Kidney epithelial cell (primary cell): Measurements from ENCODE around the gene SMPD4. TPM values are rescaled to one million over a fixed set of nuclear protein-coding genes. Genes with fewer than 3 reads are reported as not detected.
A peak's percentile ranks its signal among the peaks of the same experiment; 100 is the strongest.
"Not testable (repeated sequence)": the region's sequence is repeated elsewhere in the genome, so short reads cannot be mapped to it uniquely, and the experiment has no call there.

Experiments
- DNase-seq: peaks from one replicate; pipeline ENCODE4 v3.0.0-alpha.2; 2010; ENCODE audit warnings: low read depth
- H3K27me3 ChIP-seq: 2 replicates; pipeline ENCODE4 v1.6.0; 2011; ENCODE audit warnings: low read length; ENCODE audit not compliant: control insufficient read depth, insufficient read depth
- H3K36me3 ChIP-seq: 2 replicates; pipeline ENCODE4 v1.5.1; 2011; ENCODE audit warnings: low read length; ENCODE audit not compliant: control insufficient read depth, insufficient read depth
- H3K4me3 ChIP-seq: 2 replicates; pipeline ENCODE4 v1.5.1; 2011; ENCODE audit warnings: low read depth, mild to moderate bottlenecking, control low read depth, low read length
- total RNA-seq: library from RNA; depleted of rRNA; stranded (reverse); fragments of >200 nt; gene quantifications from 2 replicates; pipeline ENCODE4 v1.2.3, GENCODE V29; 2015
- TF ChIP-seq, protein P1 (sequence below): IDR thresholded peaks from 2 replicates; pipeline ENCODE4 v1.5.1; 2011; ENCODE audit warnings: mild to moderate bottlenecking, moderate library complexity, low read length, control low read depth, inconsistent platforms; ENCODE audit not compliant: insufficient read depth, poor library complexity, severe bottlenecking

SMPD4 gene, protein sequence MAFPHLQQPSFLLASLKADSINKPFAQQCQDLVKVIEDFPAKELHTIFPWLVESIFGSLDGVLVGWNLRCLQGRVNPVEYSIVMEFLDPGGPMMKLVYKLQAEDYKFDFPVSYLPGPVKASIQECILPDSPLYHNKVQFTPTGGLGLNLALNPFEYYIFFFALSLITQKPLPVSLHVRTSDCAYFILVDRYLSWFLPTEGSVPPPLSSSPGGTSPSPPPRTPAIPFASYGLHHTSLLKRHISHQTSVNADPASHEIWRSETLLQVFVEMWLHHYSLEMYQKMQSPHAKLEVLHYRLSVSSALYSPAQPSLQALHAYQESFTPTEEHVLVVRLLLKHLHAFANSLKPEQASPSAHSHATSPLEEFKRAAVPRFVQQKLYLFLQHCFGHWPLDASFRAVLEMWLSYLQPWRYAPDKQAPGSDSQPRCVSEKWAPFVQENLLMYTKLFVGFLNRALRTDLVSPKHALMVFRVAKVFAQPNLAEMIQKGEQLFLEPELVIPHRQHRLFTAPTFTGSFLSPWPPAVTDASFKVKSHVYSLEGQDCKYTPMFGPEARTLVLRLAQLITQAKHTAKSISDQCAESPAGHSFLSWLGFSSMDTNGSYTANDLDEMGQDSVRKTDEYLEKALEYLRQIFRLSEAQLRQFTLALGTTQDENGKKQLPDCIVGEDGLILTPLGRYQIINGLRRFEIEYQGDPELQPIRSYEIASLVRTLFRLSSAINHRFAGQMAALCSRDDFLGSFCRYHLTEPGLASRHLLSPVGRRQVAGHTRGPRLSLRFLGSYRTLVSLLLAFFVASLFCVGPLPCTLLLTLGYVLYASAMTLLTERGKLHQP
- total RNA-seq: 52.8 and 64.8 TPM in 2 replicates

DNA sequence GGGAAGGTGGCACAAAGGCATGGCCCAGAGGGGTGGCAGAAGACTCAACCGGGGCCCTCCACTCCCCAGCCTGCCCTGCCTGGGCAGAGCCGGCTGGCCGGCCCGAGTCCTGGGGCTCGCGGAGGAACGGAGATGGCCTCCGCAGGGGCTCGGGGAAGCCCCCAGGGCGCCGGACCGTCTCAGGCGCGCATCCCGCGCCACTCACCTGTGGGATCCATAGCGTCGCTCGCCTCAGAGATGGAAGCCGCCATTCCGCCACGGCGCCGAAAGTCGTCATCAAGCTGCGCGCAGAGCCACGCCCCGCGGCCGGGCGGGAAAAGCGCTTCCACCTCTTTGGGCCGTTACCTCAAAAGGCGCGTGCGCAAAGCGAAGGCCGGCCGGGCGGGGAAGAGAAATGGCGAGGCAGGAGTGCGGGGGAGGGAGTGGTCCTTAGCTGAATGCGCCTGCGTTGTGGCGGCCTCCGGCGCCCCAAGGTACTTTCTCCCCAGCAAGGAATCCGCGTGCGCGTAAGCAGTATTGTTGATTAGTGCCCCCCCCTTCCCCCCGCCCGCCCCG lies at the start of gene SMPD4:
SMPD4 (minus strand) TSS at position 278 of the 555 bp plus-strand sequence. CDS start 5,010 bp downstream, outside the sequence.
- no peaks in the 10 kb centered on the region for H3K27me3 ChIP-seq
- DNase-seq: peak; percentile 72
- TF ChIP-seq, protein P1, sequence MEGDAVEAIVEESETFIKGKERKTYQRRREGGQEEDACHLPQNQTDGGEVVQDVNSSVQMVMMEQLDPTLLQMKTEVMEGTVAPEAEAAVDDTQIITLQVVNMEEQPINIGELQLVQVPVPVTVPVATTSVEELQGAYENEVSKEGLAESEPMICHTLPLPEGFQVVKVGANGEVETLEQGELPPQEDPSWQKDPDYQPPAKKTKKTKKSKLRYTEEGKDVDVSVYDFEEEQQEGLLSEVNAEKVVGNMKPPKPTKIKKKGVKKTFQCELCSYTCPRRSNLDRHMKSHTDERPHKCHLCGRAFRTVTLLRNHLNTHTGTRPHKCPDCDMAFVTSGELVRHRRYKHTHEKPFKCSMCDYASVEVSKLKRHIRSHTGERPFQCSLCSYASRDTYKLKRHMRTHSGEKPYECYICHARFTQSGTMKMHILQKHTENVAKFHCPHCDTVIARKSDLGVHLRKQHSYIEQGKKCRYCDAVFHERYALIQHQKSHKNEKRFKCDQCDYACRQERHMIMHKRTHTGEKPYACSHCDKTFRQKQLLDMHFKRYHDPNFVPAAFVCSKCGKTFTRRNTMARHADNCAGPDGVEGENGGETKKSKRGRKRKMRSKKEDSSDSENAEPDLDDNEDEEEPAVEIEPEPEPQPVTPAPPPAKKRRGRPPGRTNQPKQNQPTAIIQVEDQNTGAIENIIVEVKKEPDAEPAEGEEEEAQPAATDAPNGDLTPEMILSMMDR: no peak
- H3K4me3 ChIP-seq: peak within 1 kb of the TSS; percentile 79
- H3K36me3 ChIP-seq: peaks cover 1% of the 10 kb centered on the region

DNA sequence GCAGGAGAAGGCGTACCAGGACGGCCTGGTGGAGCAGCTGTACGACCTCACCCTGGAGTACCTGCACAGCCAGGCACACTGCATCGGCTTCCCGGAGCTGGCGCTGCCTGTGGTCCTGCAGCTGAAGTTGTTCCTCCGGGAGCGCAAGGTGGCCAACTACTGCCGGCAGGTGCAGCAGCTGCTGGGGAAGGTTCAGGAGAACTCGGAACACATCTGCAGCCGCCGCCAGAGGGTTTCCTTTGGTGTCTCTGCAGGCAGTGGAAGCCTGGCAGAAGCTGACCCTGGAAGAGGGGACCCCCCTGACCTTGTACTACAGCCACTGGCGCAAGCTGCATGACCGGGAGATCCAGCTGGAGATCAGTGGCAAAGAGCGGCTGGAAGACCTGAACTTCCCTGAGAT lies 49.5 kb upstream of the SMPD4 start:
- DNase-seq, H3K4me3 ChIP-seq, H3K36me3 ChIP-seq, H3K27me3 ChIP-seq: not testable (repeated sequence)

DNA sequence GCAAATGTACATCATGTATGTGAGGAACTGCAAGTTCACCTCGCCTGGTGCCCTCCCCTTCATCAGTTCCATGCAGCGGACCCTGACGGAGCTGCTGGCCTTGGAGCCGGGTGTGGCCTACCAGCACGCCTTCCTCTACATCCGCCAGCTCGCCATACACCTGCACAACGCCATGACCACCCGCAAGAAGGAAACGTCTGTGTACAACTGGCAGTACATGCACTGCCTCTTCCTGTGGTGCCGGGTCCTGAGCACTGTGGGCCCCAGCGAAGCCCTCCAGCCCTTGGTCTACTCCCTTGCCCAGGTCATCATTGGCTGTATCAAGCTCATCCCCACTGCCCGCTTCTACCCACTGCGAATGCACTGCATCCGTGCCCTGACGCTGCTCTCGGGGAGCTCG lies 49.0 kb upstream of the SMPD4 start:
- H3K27me3 ChIP-seq, H3K36me3 ChIP-seq, H3K4me3 ChIP-seq, DNase-seq: not testable (repeated sequence)

DNA sequence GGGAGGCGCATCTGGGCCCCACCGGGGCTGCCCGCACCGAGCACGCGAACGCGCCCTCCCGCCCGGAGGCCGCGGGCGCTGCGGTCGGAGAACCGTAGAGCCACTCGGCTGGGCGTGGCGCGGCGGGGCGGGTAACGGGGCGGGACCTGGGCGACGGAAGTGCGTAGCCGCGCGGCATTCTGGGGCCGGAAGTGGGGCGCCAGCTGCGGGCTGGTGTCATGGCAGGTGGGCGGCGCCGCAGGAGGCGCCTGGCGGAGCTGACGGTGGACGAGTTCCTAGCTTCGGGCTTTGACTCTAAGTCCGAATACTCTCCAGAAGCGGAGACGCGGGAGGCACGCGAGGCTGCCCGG lies 47.7 kb upstream of the SMPD4 start:
- not testable (repeated sequence) for H3K27me3 ChIP-seq, DNase-seq, H3K36me3 ChIP-seq
- H3K4me3 ChIP-seq: peak overlapping the region; percentile 25

DNA sequence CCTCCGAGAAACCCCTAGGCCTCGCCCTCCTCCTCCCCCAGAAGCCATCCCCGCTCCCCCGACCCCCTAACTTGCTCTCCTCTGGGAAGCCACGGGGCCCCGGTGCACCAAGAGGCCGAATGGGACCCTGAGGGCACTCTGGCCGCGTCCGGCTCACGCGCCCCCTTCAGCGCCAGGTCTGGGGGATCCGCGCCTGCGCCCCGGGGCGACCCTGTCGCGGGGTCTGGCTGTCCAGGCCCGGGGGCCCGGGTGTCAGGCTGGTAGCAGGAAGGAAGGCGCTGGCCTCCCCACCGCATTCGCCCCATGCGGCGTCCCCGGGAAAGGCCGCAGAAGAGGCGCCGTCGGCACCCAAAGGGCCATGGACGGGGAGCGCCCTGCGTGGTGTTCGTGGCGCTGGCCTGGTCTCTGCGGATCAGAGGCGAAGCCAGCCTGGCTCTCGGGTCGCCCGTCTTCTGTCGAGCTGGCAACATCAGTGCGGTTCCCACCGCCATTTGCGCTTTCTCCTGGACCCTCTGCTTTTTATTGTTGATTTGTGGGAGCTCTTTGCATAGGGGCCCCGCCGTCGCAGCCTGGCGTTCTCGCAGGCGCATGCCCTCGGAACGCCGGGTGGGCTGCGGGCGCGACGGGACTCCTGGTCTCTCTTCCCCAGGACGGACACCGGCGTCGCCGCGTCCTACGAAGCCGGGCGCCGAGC lies 47.2 kb upstream of the SMPD4 start:
- peak overlapping the region; percentile 4 for H3K4me3 ChIP-seq
- not testable (repeated sequence) for H3K27me3 ChIP-seq, H3K36me3 ChIP-seq, DNase-seq

DNA sequence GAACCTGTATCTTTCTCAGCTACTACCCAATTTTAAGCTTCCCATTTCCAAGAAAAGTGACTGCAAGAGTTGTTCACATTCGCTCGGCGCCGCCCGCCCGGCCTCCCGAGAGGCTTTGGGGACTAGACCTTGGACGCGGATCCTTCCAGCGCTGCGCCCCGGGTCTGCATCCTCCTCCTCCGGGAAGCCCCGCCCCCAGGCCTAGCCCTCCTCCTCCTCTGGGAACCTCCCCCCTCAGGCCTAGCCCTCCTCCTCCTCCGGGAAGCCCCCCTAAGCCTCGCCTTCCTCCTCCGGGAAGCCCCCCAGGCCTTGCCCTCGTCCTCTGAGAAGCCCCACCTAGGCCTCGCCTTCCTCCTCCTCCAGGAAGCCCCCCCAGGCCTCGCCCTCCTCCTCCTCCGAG lies 46.6 kb upstream of the SMPD4 start:
- not testable (repeated sequence) for H3K4me3 ChIP-seq, H3K27me3 ChIP-seq, H3K36me3 ChIP-seq, DNase-seq

DNA sequence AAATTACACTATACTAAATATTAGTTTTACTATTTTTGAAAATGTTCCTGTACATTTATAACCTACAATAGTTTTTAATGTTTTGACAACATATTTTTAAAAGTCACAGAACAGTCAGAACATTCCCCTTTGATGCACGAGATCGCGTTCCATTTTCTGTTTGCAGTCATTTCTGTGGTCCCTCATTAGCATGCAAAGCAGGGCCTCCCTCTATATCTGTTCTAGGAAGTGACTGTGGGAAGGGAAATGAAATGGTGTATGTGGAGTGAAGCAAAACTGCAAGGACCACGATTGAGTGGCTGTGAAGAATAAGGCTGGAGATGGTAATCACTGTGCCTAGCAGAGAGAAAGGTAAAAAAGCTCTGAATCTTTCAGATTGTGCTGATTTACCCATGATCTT lies 41.1 kb upstream of the SMPD4 start:
- H3K4me3 ChIP-seq, H3K27me3 ChIP-seq, H3K36me3 ChIP-seq, DNase-seq: not testable (repeated sequence)

DNA sequence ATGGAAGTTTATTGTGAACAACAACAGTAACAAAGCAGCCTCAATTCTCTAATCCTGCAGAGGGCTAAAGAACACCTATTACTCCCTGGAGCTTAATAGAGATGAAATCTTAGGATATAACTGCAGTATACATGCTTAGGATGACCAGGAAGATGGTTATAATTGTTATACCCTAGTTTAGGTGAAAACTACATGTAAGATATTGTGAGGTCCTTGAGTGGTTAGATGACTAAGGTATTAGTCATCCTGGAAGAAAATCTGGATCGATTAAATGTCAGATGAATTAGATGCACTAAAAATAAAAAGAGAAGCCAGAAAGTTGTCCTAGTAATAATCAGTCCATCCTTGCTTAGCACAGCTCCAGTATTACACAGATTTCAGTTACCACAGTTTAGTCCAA lies 39.1 kb upstream of the SMPD4 start:
- not testable (repeated sequence) for DNase-seq, H3K4me3 ChIP-seq, H3K27me3 ChIP-seq, H3K36me3 ChIP-seq

DNA sequence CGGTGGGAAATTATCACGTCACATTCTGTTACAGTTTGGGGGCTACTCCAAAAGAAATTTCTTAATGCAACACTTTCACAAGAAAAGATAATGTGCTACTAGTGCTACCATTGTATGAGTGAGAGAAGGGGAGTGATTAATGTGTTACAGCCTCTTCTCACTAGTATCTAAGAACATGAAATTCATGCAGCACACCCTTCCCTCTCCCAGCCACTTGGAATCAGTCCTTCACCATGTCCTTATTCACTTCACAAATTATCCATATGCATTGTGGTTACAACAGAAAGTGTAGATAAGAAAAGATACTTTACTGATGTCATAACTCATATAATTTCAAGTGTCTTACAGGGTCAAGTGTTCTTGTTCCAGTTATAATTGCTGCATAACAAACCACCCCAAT lies 37.7 kb upstream of the SMPD4 start:
- H3K4me3 ChIP-seq, H3K27me3 ChIP-seq, H3K36me3 ChIP-seq: not testable (repeated sequence)

DNA sequence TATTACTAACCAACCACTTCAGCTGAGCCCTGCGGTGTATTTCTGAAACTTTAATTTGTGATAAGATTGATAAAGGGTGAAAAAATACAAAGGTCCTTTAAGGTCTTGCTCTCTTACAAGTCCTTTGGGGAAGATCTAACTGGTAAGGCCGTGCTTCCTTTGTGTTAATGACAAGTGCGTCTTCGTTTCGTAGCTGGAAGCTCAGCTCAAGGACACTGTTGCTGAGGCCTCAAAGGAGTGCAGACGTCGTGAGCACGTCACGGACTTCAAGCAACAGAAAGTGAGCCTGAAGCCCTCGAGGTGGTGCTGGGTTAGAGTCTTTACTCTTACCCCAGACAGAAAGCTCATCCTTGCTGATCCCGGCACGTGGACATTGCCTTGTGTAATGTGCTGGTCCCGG lies 25.6 kb upstream of the SMPD4 start:
- DNase-seq, H3K4me3 ChIP-seq, H3K27me3 ChIP-seq, H3K36me3 ChIP-seq: not testable (repeated sequence)

More for the DNA sequence above, 37.7 kb upstream of the SMPD4 start:
- DNase-seq: not testable (repeated sequence)

DNA sequence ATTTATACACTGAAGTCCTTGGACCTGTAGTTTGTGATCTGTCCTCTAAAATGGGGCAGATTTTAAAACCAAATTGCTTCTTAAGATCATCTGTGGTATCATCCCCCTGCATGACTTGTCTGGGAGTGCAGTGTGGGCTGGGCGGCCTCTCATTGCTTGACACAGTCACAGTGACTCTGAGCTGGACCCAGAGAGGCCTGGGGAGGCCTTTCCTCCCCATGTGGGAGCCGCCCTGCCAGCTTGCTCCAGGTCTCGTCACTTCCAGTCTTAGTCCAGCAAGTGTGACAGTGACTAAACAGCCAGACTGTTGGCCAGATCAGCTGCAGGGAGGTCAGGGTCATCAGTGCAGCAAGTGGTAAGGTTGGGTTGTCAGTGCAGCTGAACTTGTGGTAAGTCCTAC lies 21.7 kb upstream of the SMPD4 start:
- not testable (repeated sequence) for DNase-seq, H3K4me3 ChIP-seq, H3K36me3 ChIP-seq, H3K27me3 ChIP-seq

DNA sequence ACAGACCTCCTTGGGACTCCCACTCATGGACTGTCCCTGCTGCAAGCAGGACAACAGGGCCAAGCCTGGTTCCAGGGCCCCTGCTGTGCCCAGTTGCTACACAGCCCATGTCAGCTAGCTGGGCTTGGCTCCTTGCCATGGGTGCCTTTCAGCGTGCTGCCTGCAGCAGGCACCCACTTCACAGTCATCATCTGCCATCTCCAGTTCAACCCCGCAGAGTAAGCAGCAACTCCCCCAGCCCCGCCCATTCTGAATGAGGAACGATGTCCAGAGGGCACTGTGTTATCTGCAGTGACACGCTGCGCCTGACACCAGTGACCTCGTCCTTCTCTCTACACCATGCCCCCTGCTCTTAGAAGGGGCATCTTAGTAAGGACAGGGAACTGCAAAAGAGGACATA lies 21.1 kb upstream of the SMPD4 start:
- not testable (repeated sequence) for DNase-seq, H3K4me3 ChIP-seq, H3K27me3 ChIP-seq

More for the DNA sequence above, 21.1 kb upstream of the SMPD4 start:
- H3K36me3 ChIP-seq: not testable (repeated sequence)
